Measurements from ENCODE around the gene AFAP1. TPM values are rescaled to one million over a fixed set of nuclear protein-coding genes. Genes with fewer than 3 reads are reported as not detected.

Gene AFAP1
- total RNA-seq, 1 donor from 2014 or later = 31.9 TPM

DNA sequence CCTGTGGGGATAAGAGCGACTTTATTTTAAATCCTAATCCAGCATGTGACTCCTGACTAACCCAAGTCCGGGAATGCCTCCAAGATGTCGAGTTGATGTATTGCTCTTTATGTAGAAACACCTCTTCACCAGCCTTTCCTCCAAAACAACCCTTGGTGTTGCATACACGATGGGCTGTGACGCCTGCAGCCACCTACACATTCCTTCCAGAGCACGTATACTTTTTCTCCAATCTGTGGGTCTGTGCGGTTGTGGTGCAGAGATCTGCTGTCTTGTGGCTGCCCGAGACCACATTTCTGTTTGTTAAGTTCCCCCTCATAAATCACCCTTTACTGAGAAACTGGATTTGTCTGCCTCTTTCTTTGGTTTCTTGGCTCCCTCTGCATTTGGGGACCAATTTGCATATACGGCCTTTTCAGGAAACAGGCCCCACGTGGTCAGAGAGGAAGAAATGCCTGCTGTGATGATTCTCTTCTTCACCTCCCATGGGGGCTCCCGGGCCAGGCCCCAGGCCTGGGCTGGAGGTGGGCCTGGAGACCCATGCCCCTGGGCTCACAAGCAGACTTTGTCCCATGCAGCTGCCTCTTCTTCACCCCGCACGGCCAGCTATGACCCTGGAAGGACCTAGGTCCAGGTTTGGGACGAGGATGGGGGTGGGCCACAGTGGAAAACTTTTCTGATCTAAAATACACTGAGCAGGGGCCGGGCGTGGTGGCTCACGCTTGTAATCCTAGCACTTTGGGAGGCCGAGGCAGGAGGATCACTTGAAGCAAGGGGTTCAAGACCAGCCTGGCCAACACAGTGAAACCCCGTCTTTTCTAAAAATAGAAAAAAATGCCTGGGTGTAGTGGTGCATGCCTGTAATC is 21.4 kb upstream of the AFAP1 start:
- peaks cover 3% of the 10 kb centered on the region for H3K27me3 Mint-ChIP-seq
- peak overlapping the region; percentile 68 for H3K27ac Mint-ChIP-seq
- H3K9me3 Mint-ChIP-seq (ENCODE audit: low read depth) = no peaks in the 10 kb centered on the region
- no peak for DNase-seq (ENCODE audit: low spot score, unreplicated experiment)
- no peaks in the 10 kb centered on the region for H3K36me3 Mint-ChIP-seq (ENCODE audit: insufficient read depth)
- H3K4me1 Mint-ChIP-seq (ENCODE audit: low read depth) = peaks cover 26% of the 10 kb centered on the region
- TF ChIP-seq, protein P1, sequence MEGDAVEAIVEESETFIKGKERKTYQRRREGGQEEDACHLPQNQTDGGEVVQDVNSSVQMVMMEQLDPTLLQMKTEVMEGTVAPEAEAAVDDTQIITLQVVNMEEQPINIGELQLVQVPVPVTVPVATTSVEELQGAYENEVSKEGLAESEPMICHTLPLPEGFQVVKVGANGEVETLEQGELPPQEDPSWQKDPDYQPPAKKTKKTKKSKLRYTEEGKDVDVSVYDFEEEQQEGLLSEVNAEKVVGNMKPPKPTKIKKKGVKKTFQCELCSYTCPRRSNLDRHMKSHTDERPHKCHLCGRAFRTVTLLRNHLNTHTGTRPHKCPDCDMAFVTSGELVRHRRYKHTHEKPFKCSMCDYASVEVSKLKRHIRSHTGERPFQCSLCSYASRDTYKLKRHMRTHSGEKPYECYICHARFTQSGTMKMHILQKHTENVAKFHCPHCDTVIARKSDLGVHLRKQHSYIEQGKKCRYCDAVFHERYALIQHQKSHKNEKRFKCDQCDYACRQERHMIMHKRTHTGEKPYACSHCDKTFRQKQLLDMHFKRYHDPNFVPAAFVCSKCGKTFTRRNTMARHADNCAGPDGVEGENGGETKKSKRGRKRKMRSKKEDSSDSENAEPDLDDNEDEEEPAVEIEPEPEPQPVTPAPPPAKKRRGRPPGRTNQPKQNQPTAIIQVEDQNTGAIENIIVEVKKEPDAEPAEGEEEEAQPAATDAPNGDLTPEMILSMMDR (IDR thresholded peaks at IDR 0.05; ENCODE audit: unreplicated experiment) = no peak
- no peak overlapping the region for H3K4me3 Mint-ChIP-seq (ENCODE audit: low read depth)

DNA sequence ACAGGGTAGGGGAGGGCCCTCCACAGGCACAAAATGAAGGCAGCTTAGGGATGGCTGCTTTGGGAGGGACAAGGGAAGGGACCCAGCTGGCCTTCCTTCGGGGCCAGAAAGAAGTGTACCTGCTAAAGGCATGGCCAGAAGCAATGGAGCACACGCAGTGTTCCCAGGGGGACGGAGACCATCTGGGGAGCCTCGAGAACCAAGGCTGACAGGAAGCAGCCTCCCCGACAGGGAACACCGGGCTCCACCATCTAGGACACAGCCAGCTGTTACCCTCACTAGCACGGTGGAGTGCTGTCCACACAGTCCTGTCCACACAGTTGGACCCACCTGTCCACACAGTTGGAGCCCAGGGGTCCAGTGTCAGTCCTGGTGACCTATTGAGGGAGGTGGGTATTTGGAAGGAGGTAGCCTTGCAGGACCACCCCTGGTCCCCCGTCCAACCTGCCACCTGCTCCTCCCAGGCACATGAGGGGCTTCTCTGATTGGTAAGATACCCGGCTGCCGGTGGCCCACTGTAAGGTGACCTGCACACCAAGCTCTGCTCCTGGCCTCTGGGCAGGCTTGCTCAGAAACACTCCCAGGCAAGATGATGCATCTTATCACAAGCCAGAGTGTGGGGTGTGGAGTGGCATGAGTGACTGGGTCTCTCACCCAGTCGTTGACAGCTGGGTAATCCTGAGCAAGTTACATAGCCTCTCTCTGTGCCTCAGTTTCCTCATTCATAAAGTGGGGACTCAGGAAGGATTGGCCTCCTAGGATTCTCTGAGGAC is 20.5 kb upstream of the AFAP1 start:
- TF ChIP-seq, protein P1 (IDR thresholded peaks at IDR 0.05; ENCODE audit: unreplicated experiment) = no peak
- Mint-ChIP-seq H3K36me3 (ENCODE audit: insufficient read depth) (no peaks in the 10 kb centered on the region), H3K27ac (peak overlapping the region; percentile 68), H3K4me1 (ENCODE audit: low read depth) (peaks cover 26% of the 10 kb centered on the region), H3K27me3 (no peaks in the 10 kb centered on the region), H3K9me3 (ENCODE audit: low read depth) (no peaks in the 10 kb centered on the region), H3K4me3 (ENCODE audit: low read depth) (no peak overlapping the region)
- DNase-seq (ENCODE audit: low spot score, unreplicated experiment) = no peak

DNA sequence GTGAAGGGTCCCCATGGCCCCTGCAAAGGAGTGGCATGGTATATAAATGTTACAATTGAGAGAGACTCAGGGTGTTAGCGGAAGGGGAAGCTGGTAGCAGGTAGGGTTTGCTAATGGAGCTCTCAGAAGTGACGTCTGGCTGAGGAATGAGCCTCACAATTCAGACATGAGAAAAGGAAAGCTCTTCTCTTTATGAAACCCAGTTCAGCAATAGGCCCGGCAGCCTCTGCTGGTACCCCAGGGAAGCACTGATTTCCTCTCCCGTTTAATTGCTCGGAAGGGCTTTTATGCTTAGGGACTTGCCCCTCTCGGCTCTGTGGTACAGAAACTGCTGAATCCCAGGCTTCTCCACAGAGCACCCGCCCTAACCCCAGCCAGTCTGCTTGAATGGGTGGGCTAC is 19.4 kb upstream of the AFAP1 start:
- Mint-ChIP-seq H3K27ac (no peak overlapping the region), H3K36me3 (ENCODE audit: insufficient read depth) (no peaks in the 10 kb centered on the region), H3K4me1 (ENCODE audit: low read depth) (peaks cover 26% of the 10 kb centered on the region), H3K4me3 (ENCODE audit: low read depth) (no peak overlapping the region), H3K9me3 (ENCODE audit: low read depth) (no peaks in the 10 kb centered on the region), H3K27me3 (no peaks in the 10 kb centered on the region)
- no peak for DNase-seq (ENCODE audit: low spot score, unreplicated experiment)
- TF ChIP-seq, protein P1 (IDR thresholded peaks at IDR 0.05; ENCODE audit: unreplicated experiment) = no peak

DNA sequence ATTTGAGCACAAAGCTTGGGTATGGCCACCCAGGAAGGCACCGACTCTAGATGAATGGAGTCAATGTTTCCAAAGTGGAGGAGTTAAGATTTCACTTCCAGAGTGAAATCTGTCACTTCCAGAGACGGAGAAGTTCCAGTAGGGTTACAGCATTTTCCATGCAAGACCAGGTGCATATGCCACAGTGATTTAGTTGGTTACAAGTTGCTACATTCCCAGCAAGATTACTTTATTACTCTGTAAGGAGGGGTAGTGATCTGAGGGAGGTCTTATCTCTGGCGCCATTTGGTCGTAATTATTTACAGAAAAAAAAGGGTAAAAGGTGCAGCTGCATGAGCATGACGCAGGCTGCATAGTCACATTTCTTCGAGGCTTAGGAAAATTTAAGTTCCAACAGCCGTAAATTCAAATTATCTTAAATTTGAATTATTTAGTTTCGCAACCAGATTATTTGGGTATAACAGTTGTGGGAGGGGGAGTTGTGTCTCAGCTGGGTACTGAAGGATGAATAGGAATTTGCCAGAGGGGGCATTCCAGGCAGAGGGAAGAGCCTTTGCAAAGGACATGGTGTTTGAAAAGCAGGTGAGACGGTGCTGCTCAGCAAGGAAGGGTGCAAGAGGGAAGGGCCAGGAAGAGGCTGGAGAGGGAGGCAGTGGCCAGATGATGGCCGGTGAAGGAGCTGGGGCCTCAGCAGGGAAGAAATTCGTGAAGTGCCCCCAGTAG is 17.4 kb upstream of the AFAP1 start:
- H3K4me1 Mint-ChIP-seq (ENCODE audit: low read depth) = peaks cover 26% of the 10 kb centered on the region
- H3K27ac Mint-ChIP-seq = peak overlapping the region; percentile 91
- TF ChIP-seq, protein P1 (IDR thresholded peaks at IDR 0.05; ENCODE audit: unreplicated experiment) = no peak
- H3K27me3 Mint-ChIP-seq = no peaks in the 10 kb centered on the region
- no peaks in the 10 kb centered on the region for H3K9me3 Mint-ChIP-seq (ENCODE audit: low read depth)
- no peak overlapping the region for H3K4me3 Mint-ChIP-seq (ENCODE audit: low read depth)
- DNase-seq (ENCODE audit: low spot score, unreplicated experiment) = no peak
- H3K36me3 Mint-ChIP-seq (ENCODE audit: insufficient read depth) = no peaks in the 10 kb centered on the region

DNA sequence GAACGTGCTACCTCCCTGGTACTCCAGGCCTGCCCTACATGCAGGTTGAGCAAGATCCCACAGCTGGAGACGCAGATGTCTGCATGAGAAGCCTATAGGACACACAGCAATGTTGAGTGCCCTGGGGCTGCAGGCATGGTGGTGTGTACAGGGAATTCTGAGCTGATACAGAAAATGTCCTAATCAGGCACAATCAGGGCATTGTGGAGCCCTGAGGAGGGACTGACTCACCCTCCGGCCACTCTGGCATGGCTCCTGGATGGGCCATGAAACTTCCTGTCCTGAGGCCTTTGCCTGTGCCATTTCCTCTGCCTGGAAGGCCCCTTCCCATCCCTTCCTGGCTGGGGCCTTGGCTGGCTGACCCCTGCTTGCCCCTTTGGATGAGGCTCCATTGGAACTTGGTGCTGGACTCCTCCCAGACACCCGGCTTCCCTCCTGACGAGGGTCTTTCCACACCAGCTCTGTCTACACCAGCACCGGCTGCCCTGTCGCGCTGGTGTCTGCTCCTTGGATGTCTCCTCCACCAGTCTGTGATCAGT is 16.7 kb upstream of the AFAP1 start:
- H3K27ac Mint-ChIP-seq = peak overlapping the region; percentile 91
- peaks cover under 1% of the 10 kb centered on the region for H3K9me3 Mint-ChIP-seq (ENCODE audit: low read depth)
- no peak for DNase-seq (ENCODE audit: low spot score, unreplicated experiment)
- no peak overlapping the region for H3K4me3 Mint-ChIP-seq (ENCODE audit: low read depth)
- TF ChIP-seq, protein P1 (IDR thresholded peaks at IDR 0.05; ENCODE audit: unreplicated experiment) = no peak
- H3K36me3 Mint-ChIP-seq (ENCODE audit: insufficient read depth) = no peaks in the 10 kb centered on the region
- no peaks in the 10 kb centered on the region for H3K27me3 Mint-ChIP-seq
- peaks cover 26% of the 10 kb centered on the region for H3K4me1 Mint-ChIP-seq (ENCODE audit: low read depth)
